Erythroblast (primary cell): ENCODE results near the gene TSPOAP1.

Experiments
- GATA1 ChIP-seq: IDR thresholded peaks from 2 replicates; pipeline ENCODE4 v1.6.1; 2011; ENCODE audit warnings: low read depth, mild to moderate bottlenecking, control low read depth, low read length, moderate library complexity
- POLR2A ChIP-seq: IDR thresholded peaks from 2 replicates; pipeline ENCODE4 v1.6.1; 2011; ENCODE audit warnings: mild to moderate bottlenecking, low read length

DNA sequence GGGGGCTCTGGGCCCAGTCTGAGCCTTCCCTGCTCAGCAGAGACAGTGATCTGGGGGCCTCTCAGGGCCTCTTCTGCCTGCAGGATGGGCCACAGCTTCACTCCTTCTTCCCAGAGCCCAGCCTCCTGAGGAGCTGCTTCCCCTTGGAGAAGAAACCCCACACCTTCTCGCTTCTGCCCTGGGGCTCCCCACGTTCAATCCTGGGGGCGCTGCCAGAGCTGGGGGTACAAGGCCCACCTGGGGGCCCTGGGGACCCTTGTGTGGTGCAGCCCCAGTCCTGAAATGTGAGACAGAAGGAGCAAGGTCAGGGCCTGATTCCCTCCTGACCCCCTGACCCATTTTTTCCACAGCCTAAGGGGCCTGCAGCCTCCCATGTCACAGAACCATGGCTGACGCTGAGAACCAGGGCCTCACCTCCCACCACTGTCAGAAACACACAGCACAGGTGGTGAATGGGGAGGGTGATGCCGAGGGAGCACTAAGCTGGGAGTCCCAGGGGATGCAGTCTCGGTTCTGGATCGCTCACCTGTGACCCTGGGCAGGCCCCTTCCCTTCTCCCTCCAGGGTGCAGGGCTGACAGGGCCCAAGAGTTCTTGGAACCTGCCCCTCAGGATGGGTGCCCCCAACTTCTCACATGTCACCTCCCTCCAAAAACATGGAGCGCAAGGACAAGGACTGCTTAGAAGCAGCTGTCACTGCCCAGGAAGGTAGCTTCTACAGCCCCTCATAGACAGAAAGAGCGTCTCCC is 26.2 kb downstream of the TSPOAP1 start:
- TF ChIP-seq POLR2A (no peak), GATA1 (no peak)
